ENCODE measurements around the gene GPRIN2. TPM values are rescaled to one million over a fixed set of nuclear protein-coding genes. Genes with fewer than 3 reads are reported as not detected.

GPRIN2 gene
- polyA plus RNA-seq, 1 donor from 2014 or later: 7.1 TPM

- Histone ChIP-seq H3K36me3 (ENCODE audit: insufficient read depth, low read length) (no peaks in the 10 kb centered on the region), H2AFZ (ENCODE audit: low read depth, low read length) (no peak overlapping the region), H3K4me2 (ENCODE audit: low read length) (no peak overlapping the region), H3K9ac (ENCODE audit: low read length) (no peak overlapping the region), H3K27ac (ENCODE audit: low read length) (no peak overlapping the region), H3K27me3 (ENCODE audit: insufficient read depth, low read depth, low read length) (no peaks in the 10 kb centered on the region), H4K20me1 (ENCODE audit: insufficient read depth) (no peaks in the 10 kb centered on the region), H3K9me3 (ENCODE audit: low read length) (no peaks in the 10 kb centered on the region), H3K4me3 (ENCODE audit: low read length) (no peak overlapping the region), H3K9me2 (ENCODE audit: insufficient read depth, low read length) (no peaks in the 10 kb centered on the region), H3F3A (ENCODE audit: insufficient read depth, low read length, poor library complexity, severe bottlenecking) (no peaks in the 10 kb centered on the region), H3K79me2 (replicated peaks; ENCODE audit: insufficient read depth, low read length) (no peaks in the 10 kb centered on the region)
- TF ChIP-seq RAD21 (conservative IDR thresholded peaks at IDR 0.05) (no peak), MXI1 (conservative IDR thresholded peaks at IDR 0.05; ENCODE audit: poor library complexity, severe bottlenecking) (no peak), EP300 (conservative IDR thresholded peaks at IDR 0.05; ENCODE audit: poor library complexity, severe bottlenecking) (no peak), TAF1 (IDR thresholded peaks at IDR 0.05; ENCODE audit: low read depth) (no peak), EZH2 (IDR thresholded peaks at IDR 0.05; ENCODE audit: borderline replicate concordance, insufficient read depth, low read length, poor library complexity, severe bottlenecking) (no peak), SMC3 (conservative IDR thresholded peaks at IDR 0.05; ENCODE audit: poor library complexity) (no peak), POLR2AphosphoS5 (IDR thresholded peaks at IDR 0.05) (no peak)
- TF ChIP-seq, protein P1, sequence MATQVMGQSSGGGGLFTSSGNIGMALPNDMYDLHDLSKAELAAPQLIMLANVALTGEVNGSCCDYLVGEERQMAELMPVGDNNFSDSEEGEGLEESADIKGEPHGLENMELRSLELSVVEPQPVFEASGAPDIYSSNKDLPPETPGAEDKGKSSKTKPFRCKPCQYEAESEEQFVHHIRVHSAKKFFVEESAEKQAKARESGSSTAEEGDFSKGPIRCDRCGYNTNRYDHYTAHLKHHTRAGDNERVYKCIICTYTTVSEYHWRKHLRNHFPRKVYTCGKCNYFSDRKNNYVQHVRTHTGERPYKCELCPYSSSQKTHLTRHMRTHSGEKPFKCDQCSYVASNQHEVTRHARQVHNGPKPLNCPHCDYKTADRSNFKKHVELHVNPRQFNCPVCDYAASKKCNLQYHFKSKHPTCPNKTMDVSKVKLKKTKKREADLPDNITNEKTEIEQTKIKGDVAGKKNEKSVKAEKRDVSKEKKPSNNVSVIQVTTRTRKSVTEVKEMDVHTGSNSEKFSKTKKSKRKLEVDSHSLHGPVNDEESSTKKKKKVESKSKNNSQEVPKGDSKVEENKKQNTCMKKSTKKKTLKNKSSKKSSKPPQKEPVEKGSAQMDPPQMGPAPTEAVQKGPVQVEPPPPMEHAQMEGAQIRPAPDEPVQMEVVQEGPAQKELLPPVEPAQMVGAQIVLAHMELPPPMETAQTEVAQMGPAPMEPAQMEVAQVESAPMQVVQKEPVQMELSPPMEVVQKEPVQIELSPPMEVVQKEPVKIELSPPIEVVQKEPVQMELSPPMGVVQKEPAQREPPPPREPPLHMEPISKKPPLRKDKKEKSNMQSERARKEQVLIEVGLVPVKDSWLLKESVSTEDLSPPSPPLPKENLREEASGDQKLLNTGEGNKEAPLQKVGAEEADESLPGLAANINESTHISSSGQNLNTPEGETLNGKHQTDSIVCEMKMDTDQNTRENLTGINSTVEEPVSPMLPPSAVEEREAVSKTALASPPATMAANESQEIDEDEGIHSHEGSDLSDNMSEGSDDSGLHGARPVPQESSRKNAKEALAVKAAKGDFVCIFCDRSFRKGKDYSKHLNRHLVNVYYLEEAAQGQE (IDR thresholded peaks at IDR 0.05; ENCODE audit: borderline replicate concordance): no peak
- TF ChIP-seq, protein P2, sequence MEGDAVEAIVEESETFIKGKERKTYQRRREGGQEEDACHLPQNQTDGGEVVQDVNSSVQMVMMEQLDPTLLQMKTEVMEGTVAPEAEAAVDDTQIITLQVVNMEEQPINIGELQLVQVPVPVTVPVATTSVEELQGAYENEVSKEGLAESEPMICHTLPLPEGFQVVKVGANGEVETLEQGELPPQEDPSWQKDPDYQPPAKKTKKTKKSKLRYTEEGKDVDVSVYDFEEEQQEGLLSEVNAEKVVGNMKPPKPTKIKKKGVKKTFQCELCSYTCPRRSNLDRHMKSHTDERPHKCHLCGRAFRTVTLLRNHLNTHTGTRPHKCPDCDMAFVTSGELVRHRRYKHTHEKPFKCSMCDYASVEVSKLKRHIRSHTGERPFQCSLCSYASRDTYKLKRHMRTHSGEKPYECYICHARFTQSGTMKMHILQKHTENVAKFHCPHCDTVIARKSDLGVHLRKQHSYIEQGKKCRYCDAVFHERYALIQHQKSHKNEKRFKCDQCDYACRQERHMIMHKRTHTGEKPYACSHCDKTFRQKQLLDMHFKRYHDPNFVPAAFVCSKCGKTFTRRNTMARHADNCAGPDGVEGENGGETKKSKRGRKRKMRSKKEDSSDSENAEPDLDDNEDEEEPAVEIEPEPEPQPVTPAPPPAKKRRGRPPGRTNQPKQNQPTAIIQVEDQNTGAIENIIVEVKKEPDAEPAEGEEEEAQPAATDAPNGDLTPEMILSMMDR (IDR thresholded peaks at IDR 0.05; ENCODE audit: poor library complexity, severe bottlenecking): no peak
Measured at GRCh38 chr10:46524472-46525176, 31.8 kb downstream of the GPRIN2 start.

GRCh38 chr10:46523962-46524471 lies 32.4 kb downstream of the GPRIN2 start:
- H3K4me3 ChIP-seq (ENCODE audit: low read length): no peak overlapping the region
- no peaks in the 10 kb centered on the region for H3K79me2 ChIP-seq (replicated peaks; ENCODE audit: insufficient read depth, low read length)
- no peak overlapping the region for H3K4me2 ChIP-seq (ENCODE audit: low read length)
- H4K20me1 ChIP-seq (ENCODE audit: insufficient read depth): no peaks in the 10 kb centered on the region
- no peaks in the 10 kb centered on the region for H3F3A ChIP-seq (ENCODE audit: insufficient read depth, low read length, poor library complexity, severe bottlenecking)
- TF ChIP-seq TAF1 (IDR thresholded peaks at IDR 0.05; ENCODE audit: low read depth) (no peak), EZH2 (IDR thresholded peaks at IDR 0.05; ENCODE audit: borderline replicate concordance, insufficient read depth, low read length, poor library complexity, severe bottlenecking) (no peak), POLR2AphosphoS5 (IDR thresholded peaks at IDR 0.05) (no peak)
- TF ChIP-seq, protein P1 (IDR thresholded peaks at IDR 0.05; ENCODE audit: borderline replicate concordance): no peak
- H2AFZ ChIP-seq (ENCODE audit: low read depth, low read length): no peak overlapping the region
- no peak overlapping the region for H3K27ac ChIP-seq (ENCODE audit: low read length)
- H3K27me3 ChIP-seq (ENCODE audit: insufficient read depth, low read depth, low read length): no peaks in the 10 kb centered on the region
- no peak overlapping the region for H3K9ac ChIP-seq (ENCODE audit: low read length)
- no peaks in the 10 kb centered on the region for H3K36me3 ChIP-seq (ENCODE audit: insufficient read depth, low read length)
- no peaks in the 10 kb centered on the region for H3K9me2 ChIP-seq (ENCODE audit: insufficient read depth, low read length)
- H3K9me3 ChIP-seq (ENCODE audit: low read length): no peaks in the 10 kb centered on the region

Data from neural cell (in vitro differentiated cells).